ENCODE data around the gene ACAP3.

The ACAP3 gene

GRCh38 chr1:1299686-1300351 lies 7.9 kb downstream of the ACAP3 start:
- H3K4me3 ChIP-seq (ENCODE audit: low read depth, low read length), result no peak overlapping the region
- TF ChIP-seq, protein P1, sequence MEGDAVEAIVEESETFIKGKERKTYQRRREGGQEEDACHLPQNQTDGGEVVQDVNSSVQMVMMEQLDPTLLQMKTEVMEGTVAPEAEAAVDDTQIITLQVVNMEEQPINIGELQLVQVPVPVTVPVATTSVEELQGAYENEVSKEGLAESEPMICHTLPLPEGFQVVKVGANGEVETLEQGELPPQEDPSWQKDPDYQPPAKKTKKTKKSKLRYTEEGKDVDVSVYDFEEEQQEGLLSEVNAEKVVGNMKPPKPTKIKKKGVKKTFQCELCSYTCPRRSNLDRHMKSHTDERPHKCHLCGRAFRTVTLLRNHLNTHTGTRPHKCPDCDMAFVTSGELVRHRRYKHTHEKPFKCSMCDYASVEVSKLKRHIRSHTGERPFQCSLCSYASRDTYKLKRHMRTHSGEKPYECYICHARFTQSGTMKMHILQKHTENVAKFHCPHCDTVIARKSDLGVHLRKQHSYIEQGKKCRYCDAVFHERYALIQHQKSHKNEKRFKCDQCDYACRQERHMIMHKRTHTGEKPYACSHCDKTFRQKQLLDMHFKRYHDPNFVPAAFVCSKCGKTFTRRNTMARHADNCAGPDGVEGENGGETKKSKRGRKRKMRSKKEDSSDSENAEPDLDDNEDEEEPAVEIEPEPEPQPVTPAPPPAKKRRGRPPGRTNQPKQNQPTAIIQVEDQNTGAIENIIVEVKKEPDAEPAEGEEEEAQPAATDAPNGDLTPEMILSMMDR (IDR thresholded peaks at IDR 0.05; ENCODE audit: low read depth, low read length), result no peak

DNA sequence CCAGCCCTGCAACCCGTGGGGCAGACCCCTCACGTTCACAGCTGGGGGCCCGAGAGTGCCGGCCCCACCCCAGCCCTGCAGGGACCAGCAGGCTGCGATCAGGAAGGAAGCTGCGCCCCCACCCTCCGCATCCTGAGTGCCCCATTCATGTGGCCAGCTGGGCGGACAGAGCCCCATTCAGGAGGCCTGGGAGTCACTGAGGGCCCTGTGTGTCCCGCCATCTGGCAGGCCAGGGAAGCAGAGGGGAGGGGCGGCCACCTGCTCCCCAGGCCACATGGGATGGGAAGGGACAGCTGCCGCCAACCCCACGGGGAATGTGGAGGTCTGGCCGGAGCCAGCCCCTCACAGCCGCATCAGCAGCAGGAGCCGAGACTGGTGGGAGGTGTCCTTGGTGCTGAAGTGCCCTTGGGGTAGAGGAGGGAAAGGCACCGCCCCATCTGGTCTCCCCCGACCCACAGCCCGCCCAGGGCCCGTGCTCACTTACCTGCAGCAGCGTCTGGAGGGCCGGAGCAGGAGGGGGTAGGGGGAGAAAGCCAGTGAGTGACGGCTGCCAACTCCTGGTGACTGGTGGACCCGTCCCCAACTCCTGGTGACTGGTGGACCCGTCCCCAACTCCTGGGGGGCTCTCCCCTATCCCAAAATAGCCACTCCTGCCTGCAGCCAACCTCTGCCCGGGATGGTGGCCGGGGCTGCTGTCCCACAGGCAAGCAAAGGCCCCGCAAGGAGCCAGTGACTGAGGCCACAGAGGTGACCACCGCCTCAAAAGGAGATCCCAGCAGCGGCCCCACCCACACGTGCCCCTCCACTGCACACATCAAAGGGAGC lies 8.7 kb downstream of the ACAP3 start:
- H3K4me3 ChIP-seq (ENCODE audit: low read depth, low read length), result no peak overlapping the region
- TF ChIP-seq, protein P1 (IDR thresholded peaks at IDR 0.05; ENCODE audit: low read depth, low read length), result no peak

DNA sequence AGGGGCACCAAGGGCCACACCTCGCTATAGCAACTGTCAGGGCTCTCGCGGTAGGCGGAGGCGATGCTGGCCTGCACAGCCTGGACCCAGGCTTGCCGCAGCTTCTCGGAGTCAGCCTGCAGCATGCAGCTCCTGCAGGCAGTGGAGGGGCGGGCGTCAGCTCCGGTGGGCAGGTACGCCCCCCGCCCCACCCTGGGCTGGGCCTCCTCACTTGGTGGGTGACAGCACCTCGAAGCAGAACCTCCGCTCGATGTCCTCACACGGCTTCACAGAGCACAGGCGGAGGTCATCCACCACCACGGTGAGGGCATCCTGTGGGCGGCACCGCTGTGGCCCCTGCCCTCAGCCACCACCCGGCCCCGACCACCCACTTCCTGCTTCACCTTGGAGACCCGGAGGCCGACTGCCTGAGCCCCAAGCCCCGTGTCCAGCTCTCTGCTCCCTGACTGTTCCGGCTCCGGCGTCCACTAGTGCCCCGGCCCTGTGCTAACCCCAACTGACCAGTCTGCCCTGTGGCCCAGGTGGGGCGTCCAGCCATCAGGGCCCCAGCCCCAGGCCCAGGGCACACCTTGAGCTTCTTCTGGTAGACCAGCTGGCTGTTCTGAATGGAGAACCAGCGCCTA lies 9.8 kb downstream of the ACAP3 start:
- H3K4me3 ChIP-seq (ENCODE audit: low read depth, low read length), result no peak overlapping the region
- TF ChIP-seq, protein P1 (IDR thresholded peaks at IDR 0.05; ENCODE audit: low read depth, low read length), result no peak

GRCh38 chr1:1296070-1297061 lies 11.4 kb downstream of the ACAP3 start:
- H3K4me3 ChIP-seq (ENCODE audit: low read depth, low read length), result no peak overlapping the region
- TF ChIP-seq, protein P1 (IDR thresholded peaks at IDR 0.05; ENCODE audit: low read depth, low read length), result no peak

- no peak overlapping the region for H3K4me3 ChIP-seq (ENCODE audit: low read depth, low read length)
- TF ChIP-seq, protein P1 (IDR thresholded peaks at IDR 0.05; ENCODE audit: low read depth, low read length), result no peak
Measured at GRCh38 chr1:1295154-1295923, 12.4 kb downstream of the ACAP3 start.

- H3K4me3 ChIP-seq (ENCODE audit: low read depth, low read length), result no peak overlapping the region
- TF ChIP-seq, protein P1 (IDR thresholded peaks at IDR 0.05; ENCODE audit: low read depth, low read length), result no peak
Measured at GRCh38 chr1:1294250-1294890, 13.4 kb downstream of the ACAP3 start.
